SK-N-SH (cell line): ENCODE data around the gene RAB18. TPM values are rescaled to one million over a fixed set of nuclear protein-coding genes. Genes with fewer than 3 reads are reported as not detected.

Experiments used
- CTCF ChIA-PET: fragments of 300-600, 350-600 bp; formaldehyde crosslinking; extraction: SDS; loops from one replicate; lab custom pipeline; 2021; lab: Yijun Ruan, JAX
- POLR2A ChIA-PET: fragments of 350-600 bp; sonication (Branson Sonifier 250); formaldehyde crosslinking; extraction: SDS; loops from one replicate; lab custom pipeline; 2020; ENCODE audit warnings: antibody characterized with exemption, inconsistent platforms; lab: Yijun Ruan, JAX
- DNase-seq: peaks from one replicate; pipeline ENCODE4 v3.0.0; 2012
- H2AFZ ChIP-seq: fragments of 200-600 bp; sonication (generic); 2 replicates; pipeline ENCODE4 v1.8.1; 2016; ENCODE audit warnings: antibody characterized with exemption, mild to moderate bottlenecking, low read depth
- H3F3A ChIP-seq: fragments of 200-600 bp; sonication (generic); replicated peaks from 2 replicates; pipeline ENCODE3; 2016; ENCODE audit warnings: antibody characterized with exemption, mild to moderate bottlenecking; ENCODE audit not compliant: insufficient read depth
- H3K27ac ChIP-seq, 2 experiments: fragments of 200-500 bp in 1 of 2; fragments of 200-600 bp in 1 of 2; sonication (Bioruptor generic) in 1 of 2; sonication (generic), shearing (Covaris generic) in 1 of 2; 2 replicates each; pipeline versions ENCODE4 v1.5.1 to v1.6.1; 2014 to 2016; ENCODE audit warnings: low read depth in 2 of 2, inconsistent platforms in 1 of 2, low read length in 1 of 2, mild to moderate bottlenecking in 1 of 2, mixed read lengths in 1 of 2
- H3K27me3 ChIP-seq: fragments of 200-600 bp; sonication (generic), shearing (Covaris generic); 2 replicates; pipeline ENCODE4 v1.6.1; 2016; ENCODE audit warnings: mixed run types; ENCODE audit not compliant: insufficient read depth
- H3K36me3 ChIP-seq, 2 experiments: fragments of 200-500 bp in 1 of 2; fragments of 200-600 bp in 1 of 2; sonication (Bioruptor generic) in 1 of 2; sonication (generic) in 1 of 2; replicated peaks in 1 of 2; 2 replicates each; pipeline versions ENCODE3 to v1.5.1; 2014 to 2016; ENCODE audit warnings: low read length in 1 of 2, mild to moderate bottlenecking in 1 of 2; ENCODE audit not compliant: insufficient read depth in 2 of 2, control insufficient read depth in 1 of 2
- H3K4me1 ChIP-seq, 2 experiments: fragments of 200-500 bp in 1 of 2; fragments of 200-600 bp in 1 of 2; sonication (Bioruptor generic) in 1 of 2; sonication (generic), shearing (Covaris generic) in 1 of 2; 2 replicates each; pipeline versions ENCODE4 v1.5.1 to v1.6.1; 2014 to 2016; ENCODE audit warnings: low read depth in 1 of 2, low read length in 1 of 2, mixed run types in 1 of 2; ENCODE audit not compliant: insufficient read depth in 2 of 2, control insufficient read depth in 1 of 2
- H3K4me2 ChIP-seq: fragments of 200-600 bp; sonication (generic), shearing (Covaris generic); 2 replicates; pipeline ENCODE4 v1.6.1; 2017; ENCODE audit warnings: mixed run types
- H3K4me3 ChIP-seq, 2 experiments: fragments of 200-500 bp in 1 of 2; fragments of 200-600 bp in 1 of 2; sonication (Bioruptor generic) in 1 of 2; sonication (generic), shearing (Covaris generic) in 1 of 2; 2 replicates each; pipeline versions ENCODE4 v1.5.1 to v1.8.1; 2014 to 2016; ENCODE audit warnings: low read depth in 2 of 2, inconsistent platforms in 1 of 2, low read length in 1 of 2, mild to moderate bottlenecking in 1 of 2, mixed read lengths in 1 of 2, moderate library complexity in 1 of 2
- H3K79me2 ChIP-seq: fragments of 200-600 bp; sonication (generic); 2 replicates; pipeline ENCODE4 v1.8.1; 2017; ENCODE audit warnings: mild to moderate bottlenecking; ENCODE audit not compliant: insufficient read depth
- H3K9ac ChIP-seq: fragments of 200-600 bp; sonication (generic); 2 replicates; pipeline ENCODE4 v1.6.1; 2017; ENCODE audit warnings: mixed run types
- H3K9me2 ChIP-seq: fragments of 200-600 bp; sonication (generic); 2 replicates; pipeline ENCODE4 v1.6.1; 2017; ENCODE audit warnings: mixed run types
- H3K9me3 ChIP-seq: fragments of 200-600 bp; sonication (generic); 2 replicates; pipeline ENCODE4 v1.6.1; 2017; ENCODE audit warnings: mixed run types, mild to moderate bottlenecking, moderate library complexity
- H4K20me1 ChIP-seq: fragments of 200-600 bp; sonication (generic); 2 replicates; pipeline ENCODE4 v1.6.1; 2017; ENCODE audit warnings: mild to moderate bottlenecking, mixed run types; ENCODE audit not compliant: insufficient read depth
- ELF1 ChIP-seq: IDR thresholded peaks from 2 replicates; pipeline ENCODE4 v1.4.0; 2012
- FOSL2 ChIP-seq: IDR thresholded peaks from 2 replicates; pipeline ENCODE4 v1.4.0; 2012; ENCODE audit warnings: low read depth, mild to moderate bottlenecking, moderate library complexity, borderline replicate concordance
- FOXJ3 ChIP-seq: sonication (generic); formaldehyde crosslinking; IDR thresholded peaks from 2 replicates; pipeline ENCODE4 v1.5.1; 2020; ENCODE audit warnings: mild to moderate bottlenecking, missing genetic modification reagents
- GABPA ChIP-seq: IDR thresholded peaks from 2 replicates; pipeline ENCODE4 v1.4.0; 2012; ENCODE audit warnings: low read depth, mild to moderate bottlenecking
- GATA2 ChIP-seq: sonication (generic); formaldehyde crosslinking; IDR thresholded peaks from 2 replicates; pipeline ENCODE4 v1.5.0; 2020; ENCODE audit warnings: mild to moderate bottlenecking, missing genetic modification reagents
- JUND ChIP-seq: IDR thresholded peaks from 2 replicates; pipeline ENCODE4 v1.4.0; 2012
- MXI1 ChIP-seq: IDR thresholded peaks from 2 replicates; pipeline ENCODE4 v1.6.1; 2012; ENCODE audit warnings: mild to moderate bottlenecking, low read depth, low read length, improper control_type of control experiment
- NFIC ChIP-seq: IDR thresholded peaks from 2 replicates; pipeline ENCODE4 v1.4.0; 2012; ENCODE audit warnings: borderline replicate concordance
- NRF1 ChIP-seq: IDR thresholded peaks from 2 replicates; pipeline ENCODE4 v1.6.1; 2012; ENCODE audit warnings: low read depth, mild to moderate bottlenecking, low read length
- POLR2AphosphoS5 ChIP-seq: IDR thresholded peaks from 2 replicates; pipeline ENCODE4 v1.6.1; 2012; ENCODE audit warnings: low read depth, low read length
- RAD21 ChIP-seq: IDR thresholded peaks from 2 replicates; pipeline ENCODE4 v1.6.1; 2012; ENCODE audit warnings: mild to moderate bottlenecking, low read length
- SIN3A ChIP-seq: IDR thresholded peaks from 2 replicates; pipeline ENCODE4 v1.6.1; 2012; ENCODE audit warnings: low read depth, mild to moderate bottlenecking, low read length, moderate library complexity, borderline replicate concordance
- TAF1 ChIP-seq: IDR thresholded peaks from 2 replicates; pipeline ENCODE4 v1.6.1; 2012; ENCODE audit warnings: low read depth, mild to moderate bottlenecking, low read length, moderate library complexity, borderline replicate concordance
- WGBS: methylation state at CpG from one replicate; pipeline ENCODE4 v1.1.6; 2017; ENCODE audit warnings: low lambda C conversion rate; 5-methylcytosine and 5-hydroxymethylcytosine counted together
- polyA plus RNA-seq, 3 experiments: library from polyadenylated mRNA; depleted of rRNA; stranded (reverse); fragments of >200 nt; gene quantifications; 2 replicates each; pipeline ENCODE4 v1.2.3, GENCODE V29; 2012
- TF ChIP-seq, protein P1 (sequence below): fragments of 200-600 bp; sonication (generic); IDR thresholded peaks from 2 replicates; pipeline ENCODE4 v1.6.1; 2017; ENCODE audit warnings: antibody characterized with exemption, mild to moderate bottlenecking, moderate library complexity
- TF ChIP-seq, protein P2 (sequence below): IDR thresholded peaks from 2 replicates; pipeline ENCODE4 v1.4.0; 2012; ENCODE audit warnings: low read depth, borderline replicate concordance
- TF ChIP-seq, protein P3 (sequence below): fragments of 150-350 bp; IDR thresholded peaks from 2 replicates; pipeline ENCODE4 v1.6.1; 2017; ENCODE audit warnings: antibody characterized with exemption, low read length, low read depth, borderline replicate concordance
- TF ChIP-seq, protein P4 (sequence below): fragments of 150-350 bp; IDR thresholded peaks from 2 replicates; pipeline ENCODE4 v1.6.1; 2016; ENCODE audit warnings: mild to moderate bottlenecking, low read depth, low read length
- TF ChIP-seq, protein P5 (sequence below): IDR thresholded peaks from 2 replicates; pipeline ENCODE4; 2012
- TF ChIP-seq, protein P6 (sequence below): IDR thresholded peaks from 2 replicates; pipeline ENCODE4 v1.6.1; 2012; ENCODE audit warnings: mild to moderate bottlenecking, low read depth, low read length, moderate library complexity
- TF ChIP-seq, protein P7 (sequence below): IDR thresholded peaks from 2 replicates; pipeline ENCODE4 v1.4.0; 2012; ENCODE audit warnings: low read depth

Gene RAB18
- polyA plus RNA-seq, 1 of the 3 experiments (the other 2 are of a cell fraction), result 10.2 TPM

DNA sequence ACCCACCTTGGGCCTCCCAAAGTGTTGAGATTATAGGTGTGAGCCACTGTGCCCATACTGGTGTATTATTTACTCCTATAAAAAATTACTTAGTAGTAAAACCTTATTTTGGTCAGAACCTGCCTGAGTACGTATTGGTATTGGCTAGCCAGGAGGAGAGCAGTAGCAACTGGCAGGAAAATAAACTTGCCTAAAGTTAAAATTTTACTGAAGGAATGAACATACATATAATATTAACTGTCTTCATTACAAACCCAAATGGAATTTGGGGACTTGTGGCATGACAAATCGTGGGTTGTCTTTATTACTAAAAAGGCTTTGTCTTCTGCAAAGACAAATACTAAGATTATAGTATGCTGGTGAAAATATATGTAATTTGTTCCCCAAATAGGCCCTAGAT, 8.4 kb downstream of the RAB18 start:
- POLR2A ChIA-PET, result no interaction called here
- no peak for TF ChIP-seq GATA2 (CRISPR knock-in tag)
- no peak for TF ChIP-seq NFIC
- no peak for TF ChIP-seq NRF1
- TF ChIP-seq, protein P1, sequence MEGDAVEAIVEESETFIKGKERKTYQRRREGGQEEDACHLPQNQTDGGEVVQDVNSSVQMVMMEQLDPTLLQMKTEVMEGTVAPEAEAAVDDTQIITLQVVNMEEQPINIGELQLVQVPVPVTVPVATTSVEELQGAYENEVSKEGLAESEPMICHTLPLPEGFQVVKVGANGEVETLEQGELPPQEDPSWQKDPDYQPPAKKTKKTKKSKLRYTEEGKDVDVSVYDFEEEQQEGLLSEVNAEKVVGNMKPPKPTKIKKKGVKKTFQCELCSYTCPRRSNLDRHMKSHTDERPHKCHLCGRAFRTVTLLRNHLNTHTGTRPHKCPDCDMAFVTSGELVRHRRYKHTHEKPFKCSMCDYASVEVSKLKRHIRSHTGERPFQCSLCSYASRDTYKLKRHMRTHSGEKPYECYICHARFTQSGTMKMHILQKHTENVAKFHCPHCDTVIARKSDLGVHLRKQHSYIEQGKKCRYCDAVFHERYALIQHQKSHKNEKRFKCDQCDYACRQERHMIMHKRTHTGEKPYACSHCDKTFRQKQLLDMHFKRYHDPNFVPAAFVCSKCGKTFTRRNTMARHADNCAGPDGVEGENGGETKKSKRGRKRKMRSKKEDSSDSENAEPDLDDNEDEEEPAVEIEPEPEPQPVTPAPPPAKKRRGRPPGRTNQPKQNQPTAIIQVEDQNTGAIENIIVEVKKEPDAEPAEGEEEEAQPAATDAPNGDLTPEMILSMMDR, result no peak
- TF ChIP-seq, protein P2, sequence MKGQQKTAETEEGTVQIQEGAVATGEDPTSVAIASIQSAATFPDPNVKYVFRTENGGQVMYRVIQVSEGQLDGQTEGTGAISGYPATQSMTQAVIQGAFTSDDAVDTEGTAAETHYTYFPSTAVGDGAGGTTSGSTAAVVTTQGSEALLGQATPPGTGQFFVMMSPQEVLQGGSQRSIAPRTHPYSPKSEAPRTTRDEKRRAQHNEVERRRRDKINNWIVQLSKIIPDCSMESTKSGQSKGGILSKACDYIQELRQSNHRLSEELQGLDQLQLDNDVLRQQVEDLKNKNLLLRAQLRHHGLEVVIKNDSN, result no peak
- TF ChIP-seq, protein P3, sequence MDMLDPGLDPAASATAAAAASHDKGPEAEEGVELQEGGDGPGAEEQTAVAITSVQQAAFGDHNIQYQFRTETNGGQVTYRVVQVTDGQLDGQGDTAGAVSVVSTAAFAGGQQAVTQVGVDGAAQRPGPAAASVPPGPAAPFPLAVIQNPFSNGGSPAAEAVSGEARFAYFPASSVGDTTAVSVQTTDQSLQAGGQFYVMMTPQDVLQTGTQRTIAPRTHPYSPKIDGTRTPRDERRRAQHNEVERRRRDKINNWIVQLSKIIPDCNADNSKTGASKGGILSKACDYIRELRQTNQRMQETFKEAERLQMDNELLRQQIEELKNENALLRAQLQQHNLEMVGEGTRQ, result no peak
- no peak for TF ChIP-seq FOXJ3 (CRISPR knock-in tag)
- TF ChIP-seq, protein P4, sequence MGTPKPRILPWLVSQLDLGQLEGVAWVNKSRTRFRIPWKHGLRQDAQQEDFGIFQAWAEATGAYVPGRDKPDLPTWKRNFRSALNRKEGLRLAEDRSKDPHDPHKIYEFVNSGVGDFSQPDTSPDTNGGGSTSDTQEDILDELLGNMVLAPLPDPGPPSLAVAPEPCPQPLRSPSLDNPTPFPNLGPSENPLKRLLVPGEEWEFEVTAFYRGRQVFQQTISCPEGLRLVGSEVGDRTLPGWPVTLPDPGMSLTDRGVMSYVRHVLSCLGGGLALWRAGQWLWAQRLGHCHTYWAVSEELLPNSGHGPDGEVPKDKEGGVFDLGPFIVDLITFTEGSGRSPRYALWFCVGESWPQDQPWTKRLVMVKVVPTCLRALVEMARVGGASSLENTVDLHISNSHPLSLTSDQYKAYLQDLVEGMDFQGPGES, result no peak
- no peak for TF ChIP-seq SIN3A
- no peak for TF ChIP-seq RAD21
- no peak for TF ChIP-seq GABPA
- no peak for TF ChIP-seq JUND
- TF ChIP-seq, protein P5, sequence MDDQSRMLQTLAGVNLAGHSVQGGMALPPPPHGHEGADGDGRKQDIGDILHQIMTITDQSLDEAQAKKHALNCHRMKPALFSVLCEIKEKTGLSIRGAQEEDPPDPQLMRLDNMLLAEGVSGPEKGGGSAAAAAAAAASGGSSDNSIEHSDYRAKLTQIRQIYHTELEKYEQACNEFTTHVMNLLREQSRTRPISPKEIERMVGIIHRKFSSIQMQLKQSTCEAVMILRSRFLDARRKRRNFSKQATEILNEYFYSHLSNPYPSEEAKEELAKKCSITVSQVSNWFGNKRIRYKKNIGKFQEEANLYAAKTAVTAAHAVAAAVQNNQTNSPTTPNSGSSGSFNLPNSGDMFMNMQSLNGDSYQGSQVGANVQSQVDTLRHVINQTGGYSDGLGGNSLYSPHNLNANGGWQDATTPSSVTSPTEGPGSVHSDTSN, result no peak
- no peak for TF ChIP-seq FOSL2
- no peak for TF ChIP-seq TAF1
- TF ChIP-seq MXI1, result no peak
- TF ChIP-seq, protein P6, sequence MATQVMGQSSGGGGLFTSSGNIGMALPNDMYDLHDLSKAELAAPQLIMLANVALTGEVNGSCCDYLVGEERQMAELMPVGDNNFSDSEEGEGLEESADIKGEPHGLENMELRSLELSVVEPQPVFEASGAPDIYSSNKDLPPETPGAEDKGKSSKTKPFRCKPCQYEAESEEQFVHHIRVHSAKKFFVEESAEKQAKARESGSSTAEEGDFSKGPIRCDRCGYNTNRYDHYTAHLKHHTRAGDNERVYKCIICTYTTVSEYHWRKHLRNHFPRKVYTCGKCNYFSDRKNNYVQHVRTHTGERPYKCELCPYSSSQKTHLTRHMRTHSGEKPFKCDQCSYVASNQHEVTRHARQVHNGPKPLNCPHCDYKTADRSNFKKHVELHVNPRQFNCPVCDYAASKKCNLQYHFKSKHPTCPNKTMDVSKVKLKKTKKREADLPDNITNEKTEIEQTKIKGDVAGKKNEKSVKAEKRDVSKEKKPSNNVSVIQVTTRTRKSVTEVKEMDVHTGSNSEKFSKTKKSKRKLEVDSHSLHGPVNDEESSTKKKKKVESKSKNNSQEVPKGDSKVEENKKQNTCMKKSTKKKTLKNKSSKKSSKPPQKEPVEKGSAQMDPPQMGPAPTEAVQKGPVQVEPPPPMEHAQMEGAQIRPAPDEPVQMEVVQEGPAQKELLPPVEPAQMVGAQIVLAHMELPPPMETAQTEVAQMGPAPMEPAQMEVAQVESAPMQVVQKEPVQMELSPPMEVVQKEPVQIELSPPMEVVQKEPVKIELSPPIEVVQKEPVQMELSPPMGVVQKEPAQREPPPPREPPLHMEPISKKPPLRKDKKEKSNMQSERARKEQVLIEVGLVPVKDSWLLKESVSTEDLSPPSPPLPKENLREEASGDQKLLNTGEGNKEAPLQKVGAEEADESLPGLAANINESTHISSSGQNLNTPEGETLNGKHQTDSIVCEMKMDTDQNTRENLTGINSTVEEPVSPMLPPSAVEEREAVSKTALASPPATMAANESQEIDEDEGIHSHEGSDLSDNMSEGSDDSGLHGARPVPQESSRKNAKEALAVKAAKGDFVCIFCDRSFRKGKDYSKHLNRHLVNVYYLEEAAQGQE, result no peak
- TF ChIP-seq, protein P7, sequence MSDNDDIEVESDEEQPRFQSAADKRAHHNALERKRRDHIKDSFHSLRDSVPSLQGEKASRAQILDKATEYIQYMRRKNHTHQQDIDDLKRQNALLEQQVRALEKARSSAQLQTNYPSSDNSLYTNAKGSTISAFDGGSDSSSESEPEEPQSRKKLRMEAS, result no peak
- no peak for TF ChIP-seq ELF1
- no peak for TF ChIP-seq POLR2AphosphoS5
- Histone ChIP-seq H2AFZ (no peak overlapping the region), H3K9ac (no peak overlapping the region), H3K4me3 (no peak overlapping the region), H3K4me2 (no peak overlapping the region), H3K9me2 (no peaks in the 10 kb centered on the region), H4K20me1 (peaks cover 63% of the 10 kb centered on the region), H3F3A (peaks cover 11% of the 10 kb centered on the region), H3K4me1 (no peaks in the 10 kb centered on the region; a peak in 1 of 4 replicates), H3K79me2 (peaks cover 90% of the 10 kb centered on the region), H3K36me3 (peaks cover 28 to 58% of the 10 kb centered on the region in 2 experiments), H3K9me3 (no peaks in the 10 kb centered on the region), H3K27me3 (no peaks in the 10 kb centered on the region), H3K27ac (no peak overlapping the region)
- DNase-seq, result no peak
- 47% methylated on average over 2 of the region's 2 CpGs for WGBS
- CTCF ChIA-PET, result no interaction called here
